DMS79 (cell line): ENCODE measurements around the gene CEP85.

Experiments
- DNase-seq: peaks from one replicate; lab custom pipeline; 2025; lab: John Stamatoyannopoulos, UW

Gene CEP85, protein sequence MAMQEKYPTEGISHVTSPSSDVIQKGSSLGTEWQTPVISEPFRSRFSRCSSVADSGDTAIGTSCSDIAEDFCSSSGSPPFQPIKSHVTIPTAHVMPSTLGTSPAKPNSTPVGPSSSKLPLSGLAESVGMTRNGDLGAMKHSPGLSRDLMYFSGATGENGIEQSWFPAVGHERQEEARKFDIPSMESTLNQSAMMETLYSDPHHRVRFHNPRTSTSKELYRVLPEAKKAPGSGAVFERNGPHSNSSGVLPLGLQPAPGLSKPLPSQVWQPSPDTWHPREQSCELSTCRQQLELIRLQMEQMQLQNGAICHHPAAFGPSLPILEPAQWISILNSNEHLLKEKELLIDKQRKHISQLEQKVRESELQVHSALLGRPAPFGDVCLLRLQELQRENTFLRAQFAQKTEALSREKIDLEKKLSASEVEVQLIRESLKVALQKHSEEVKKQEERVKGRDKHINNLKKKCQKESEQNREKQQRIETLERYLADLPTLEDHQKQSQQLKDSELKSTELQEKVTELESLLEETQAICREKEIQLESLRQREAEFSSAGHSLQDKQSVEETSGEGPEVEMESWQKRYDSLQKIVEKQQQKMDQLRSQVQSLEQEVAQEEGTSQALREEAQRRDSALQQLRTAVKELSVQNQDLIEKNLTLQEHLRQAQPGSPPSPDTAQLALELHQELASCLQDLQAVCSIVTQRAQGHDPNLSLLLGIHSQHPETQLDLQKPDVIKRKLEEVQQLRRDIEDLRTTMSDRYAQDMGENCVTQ

DNA sequence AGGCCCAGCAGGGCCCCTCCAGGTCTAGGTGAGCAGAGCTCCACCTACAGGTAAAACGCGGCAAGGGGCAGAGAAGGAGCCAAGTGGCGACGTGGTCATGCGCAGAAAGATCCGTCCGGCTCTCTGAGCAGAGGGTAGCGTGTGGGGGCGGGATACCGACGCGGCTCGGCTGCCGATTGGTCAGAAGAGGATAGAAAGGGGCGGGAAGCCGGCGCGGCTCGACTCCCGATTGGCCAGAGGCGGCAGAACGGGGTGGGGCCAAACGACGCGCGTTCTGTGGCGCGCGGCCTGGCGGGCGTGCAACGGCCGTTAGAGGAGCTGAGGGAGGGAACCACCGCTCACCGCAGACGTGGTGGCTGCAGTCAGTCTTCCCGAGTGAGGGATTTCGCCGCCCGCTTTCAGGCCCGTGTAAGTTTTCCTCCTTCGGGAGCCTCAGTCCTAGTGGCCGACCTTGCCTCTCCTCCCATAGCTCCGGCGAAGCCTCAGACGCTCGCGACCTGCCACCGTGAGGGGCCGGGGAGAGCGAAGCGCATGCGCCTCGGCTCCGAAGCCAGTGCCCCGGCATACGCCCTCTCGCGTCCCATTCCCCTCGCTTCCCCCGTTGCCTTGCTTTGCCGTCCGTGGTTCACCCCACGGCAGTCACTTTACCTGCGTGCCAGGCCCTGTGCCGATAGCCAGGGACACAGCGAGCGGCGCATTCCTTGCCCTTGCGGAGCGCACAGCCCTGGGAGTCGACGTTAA is at the start of gene CEP85:
CEP85 (plus strand) TSS at position 298 of the 741 bp plus-strand sequence. CDS start 5,584 bp downstream, outside the sequence.
- peak; percentile 96 for DNase-seq

DNA sequence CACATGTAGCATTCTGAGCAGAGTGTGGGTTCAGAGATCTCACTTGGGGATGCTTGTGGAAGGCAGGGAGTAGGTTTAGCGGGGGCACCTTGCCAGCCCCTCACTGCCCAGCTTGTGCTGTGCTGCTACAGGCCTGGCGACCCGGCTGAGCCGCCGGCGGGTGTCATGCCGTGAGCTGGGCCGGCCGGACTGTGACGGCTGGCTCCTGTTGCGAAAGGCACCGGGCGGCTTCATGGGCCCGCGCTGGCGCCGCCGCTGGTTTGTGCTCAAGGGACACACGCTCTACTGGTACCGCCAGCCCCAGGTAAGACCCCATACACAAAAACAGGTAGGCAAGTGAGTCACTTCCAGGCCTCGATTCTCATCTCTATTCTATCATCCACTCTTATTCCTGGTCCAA is 49.1 kb upstream of the CEP85 start:
- no peak for DNase-seq

DNA sequence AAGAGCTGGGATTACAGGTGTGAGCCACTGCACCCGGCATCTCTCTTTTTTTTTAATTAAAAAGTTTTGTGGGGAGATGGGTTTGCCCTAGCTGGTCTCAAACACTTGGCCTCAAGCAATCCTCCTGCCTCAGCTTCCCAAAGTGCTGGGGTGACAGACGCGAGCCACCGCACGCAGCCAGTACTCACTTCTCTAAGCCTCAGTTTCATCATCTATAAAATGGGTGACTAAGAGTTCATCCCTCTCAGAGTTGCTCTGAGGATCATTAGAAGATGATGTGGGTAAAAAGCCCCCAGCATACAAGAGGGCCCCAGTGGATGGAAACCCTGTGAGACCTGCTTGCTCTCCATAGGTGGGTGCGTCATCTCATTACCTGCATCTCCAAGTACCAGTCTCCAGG is 46.1 kb upstream of the CEP85 start:
- no peak for DNase-seq

DNA sequence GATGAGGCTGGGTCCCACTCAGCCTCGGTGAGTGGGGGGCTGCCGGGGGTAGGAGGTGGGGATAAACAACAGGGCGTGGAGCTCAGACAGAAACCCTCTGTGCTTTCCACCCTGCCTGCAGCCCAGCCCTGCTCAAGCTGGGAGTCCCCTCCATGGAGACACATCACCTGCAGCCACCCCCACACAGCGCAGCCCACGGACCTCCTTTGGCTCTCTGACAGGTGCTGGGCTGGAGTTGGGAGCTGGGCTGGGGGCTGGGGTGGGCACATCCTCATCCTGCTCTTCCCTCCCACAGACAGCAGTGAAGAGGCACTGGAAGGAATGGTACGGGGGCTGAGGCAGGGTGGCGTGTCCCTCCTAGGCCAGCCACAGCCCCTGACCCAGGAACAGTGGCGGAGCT is 45.5 kb upstream of the CEP85 start:
- no peak for DNase-seq

DNA sequence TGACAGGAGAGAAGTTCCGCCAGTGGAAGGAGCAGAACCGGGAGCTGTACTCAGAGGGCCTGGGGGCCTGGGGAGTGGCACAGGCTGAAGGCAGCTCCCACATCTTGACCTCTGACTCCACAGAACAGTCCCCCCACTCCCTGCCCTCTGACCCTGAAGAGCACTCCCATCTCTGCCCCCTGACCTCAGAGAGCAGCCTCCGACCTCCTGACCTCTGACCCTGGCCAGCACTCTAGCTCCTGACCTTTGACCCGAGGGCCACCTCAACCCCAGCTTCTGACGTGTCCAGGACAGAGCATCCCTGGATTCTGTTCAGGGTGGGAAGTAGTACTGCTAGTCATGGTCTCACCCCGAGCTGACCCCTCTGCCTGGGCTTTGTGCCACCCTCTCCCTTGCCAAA is 44.7 kb upstream of the CEP85 start:
- DNase-seq, result no peak

DNA sequence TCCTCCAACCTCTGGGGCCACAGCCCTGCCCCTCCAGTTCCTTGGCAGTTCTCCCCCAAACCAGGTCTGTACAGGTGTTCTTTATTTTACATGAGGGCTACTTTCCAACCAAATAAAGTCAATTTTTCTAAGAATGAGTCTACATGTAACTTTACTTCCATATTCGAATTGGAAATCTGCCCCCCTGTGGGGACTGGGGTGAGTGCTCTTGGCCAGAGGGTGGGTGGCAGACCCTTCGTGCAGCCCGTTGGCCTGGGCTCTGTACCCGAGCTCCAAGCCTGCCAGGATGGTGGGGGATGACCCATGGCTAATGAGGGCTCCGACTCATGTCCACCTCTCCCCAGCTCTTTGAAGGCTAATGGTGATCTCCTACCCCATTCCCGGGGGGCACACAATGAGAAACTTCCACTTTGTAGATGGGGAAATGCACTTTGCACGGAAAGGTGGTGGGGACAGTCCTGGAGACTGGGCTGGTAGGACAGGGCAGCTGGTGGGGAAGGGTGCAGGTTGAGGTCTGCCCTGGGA is 44.2 kb upstream of the CEP85 start:
- no peak for DNase-seq

DNA sequence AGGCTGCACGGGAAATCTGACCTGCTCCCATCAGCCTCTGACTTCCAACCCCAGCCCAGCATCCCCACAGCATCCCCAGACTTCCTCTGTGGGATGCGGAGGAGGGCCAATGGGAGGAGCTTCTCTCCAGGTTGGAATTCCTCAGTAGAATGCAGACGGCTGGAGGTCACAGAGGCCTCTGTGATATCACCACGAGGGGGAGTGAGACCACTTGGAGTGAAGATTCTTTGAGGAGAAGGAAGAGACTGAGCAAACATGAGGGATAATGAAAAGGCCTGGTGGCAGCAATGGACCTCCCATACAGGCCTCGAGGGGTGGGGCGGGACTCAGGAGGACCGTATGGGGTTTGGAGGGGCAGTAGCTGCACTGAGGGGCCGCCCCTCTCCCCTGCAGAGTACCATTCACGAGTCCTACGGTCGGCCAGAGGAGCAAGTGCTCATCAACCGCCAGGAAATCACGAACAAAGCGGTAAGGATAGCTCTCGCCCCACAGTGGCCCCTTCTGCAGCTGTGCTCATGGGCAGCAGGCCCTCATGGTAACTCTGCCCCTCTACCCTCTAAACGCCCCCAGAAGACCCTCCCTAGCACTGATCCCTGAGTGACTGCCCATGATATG is 43.5 kb upstream of the CEP85 start, which contains the start of gene CATSPER4:
CATSPER4 (plus strand) TSS at position 230 of the 615 bp plus-strand sequence; CDS start at position 256, 26 bp downstream.
- DNase-seq, result no peak

DNA sequence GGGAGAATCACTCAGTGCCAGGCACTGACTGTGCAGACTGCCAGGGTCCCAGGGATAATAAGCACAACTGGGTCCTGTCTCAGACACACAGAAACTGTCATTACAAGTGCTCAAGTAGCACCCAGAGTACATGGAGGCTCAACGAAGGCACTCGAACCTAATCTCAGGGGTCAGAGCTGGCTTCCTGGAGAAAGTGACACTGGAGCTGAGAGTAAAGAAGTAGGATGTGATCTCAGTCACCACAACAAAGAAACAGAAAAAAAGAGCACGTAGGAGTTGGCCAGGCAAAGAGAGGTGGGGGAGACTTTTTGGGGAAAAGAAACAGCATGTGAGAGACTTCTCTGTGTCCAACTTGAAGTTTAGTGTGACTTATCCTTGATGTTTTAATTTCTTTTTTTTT is 42.3 kb upstream of the CEP85 start:
- no peak for DNase-seq

DNA sequence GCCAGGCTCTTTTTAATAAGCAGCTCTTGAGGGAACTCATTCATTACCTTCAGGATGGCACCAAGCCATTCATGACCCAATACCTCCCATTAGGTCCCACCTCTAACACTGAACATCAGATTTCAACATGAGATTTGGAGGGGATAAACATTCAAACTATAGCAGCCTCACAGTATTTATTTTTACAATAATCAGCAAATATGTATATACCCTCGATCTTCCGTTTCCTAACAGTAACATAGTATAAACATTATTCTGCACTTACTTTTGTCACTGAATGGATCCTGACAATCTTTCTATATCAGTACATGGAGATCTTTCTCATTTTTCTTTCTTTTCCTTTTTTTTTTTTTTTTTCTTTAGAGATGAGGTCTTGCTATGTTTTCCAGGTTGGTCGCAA is 38.2 kb upstream of the CEP85 start:
- no peak for DNase-seq

DNA sequence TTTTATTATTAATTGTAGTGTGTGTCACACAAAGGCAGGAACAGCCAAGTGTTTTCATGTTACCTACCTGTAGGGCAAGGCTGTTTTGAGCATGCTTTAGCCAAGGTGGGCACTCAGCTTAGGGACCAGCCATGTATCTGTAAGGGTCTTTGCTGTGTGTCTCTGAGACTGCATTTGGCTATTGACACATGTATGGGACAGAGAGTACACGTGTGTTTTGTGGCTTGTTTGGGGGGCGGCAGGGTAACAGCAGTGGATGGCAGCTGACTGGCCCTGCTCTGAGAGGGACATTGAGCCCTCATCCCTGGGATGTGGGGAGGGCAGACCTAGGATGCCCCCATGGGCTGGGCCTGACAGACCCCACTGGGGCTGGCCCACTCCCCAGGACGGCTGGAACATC is 36.7 kb upstream of the CEP85 start:
- no peak for DNase-seq

DNA sequence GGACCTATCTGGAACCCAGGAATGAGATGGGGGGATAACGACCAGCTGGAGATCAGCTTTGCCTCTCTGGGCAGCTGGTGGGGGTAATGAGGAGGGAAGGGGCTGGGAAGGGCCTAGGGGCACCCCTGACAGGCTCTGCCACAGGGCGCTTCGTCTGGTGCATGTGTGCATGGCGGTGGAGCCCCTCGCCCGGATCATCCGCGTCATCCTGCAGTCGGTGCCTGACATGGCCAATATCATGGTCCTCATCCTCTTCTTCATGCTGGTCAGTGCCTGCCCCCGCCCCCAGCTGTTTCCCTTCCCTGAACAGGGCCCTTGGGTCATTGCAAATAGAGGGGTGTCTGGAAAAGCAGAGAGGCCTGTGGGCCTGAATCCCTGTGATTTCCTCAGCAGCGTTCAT is 36.2 kb upstream of the CEP85 start:
- DNase-seq, result no peak

DNA sequence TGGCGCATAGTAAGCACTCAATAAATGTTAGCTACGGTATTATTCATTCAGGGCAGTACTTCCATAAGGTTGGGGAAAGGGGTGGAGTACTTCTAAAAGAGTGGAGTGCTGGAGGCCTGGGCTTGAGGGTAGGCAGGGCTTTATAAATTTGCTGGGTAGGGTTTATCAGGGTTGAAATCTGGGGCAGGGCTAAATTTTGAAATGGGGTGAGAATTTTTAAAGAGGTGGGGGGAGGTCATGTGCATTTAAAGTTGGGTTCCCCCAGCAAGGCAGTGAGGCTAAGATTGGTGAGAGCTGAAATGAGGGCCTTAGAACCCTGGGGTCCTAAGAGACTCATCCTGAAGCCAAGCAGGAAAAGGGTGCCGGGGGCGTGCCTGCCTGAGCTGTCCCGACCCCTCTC is 33.6 kb upstream of the CEP85 start:
- DNase-seq, result no peak

DNA sequence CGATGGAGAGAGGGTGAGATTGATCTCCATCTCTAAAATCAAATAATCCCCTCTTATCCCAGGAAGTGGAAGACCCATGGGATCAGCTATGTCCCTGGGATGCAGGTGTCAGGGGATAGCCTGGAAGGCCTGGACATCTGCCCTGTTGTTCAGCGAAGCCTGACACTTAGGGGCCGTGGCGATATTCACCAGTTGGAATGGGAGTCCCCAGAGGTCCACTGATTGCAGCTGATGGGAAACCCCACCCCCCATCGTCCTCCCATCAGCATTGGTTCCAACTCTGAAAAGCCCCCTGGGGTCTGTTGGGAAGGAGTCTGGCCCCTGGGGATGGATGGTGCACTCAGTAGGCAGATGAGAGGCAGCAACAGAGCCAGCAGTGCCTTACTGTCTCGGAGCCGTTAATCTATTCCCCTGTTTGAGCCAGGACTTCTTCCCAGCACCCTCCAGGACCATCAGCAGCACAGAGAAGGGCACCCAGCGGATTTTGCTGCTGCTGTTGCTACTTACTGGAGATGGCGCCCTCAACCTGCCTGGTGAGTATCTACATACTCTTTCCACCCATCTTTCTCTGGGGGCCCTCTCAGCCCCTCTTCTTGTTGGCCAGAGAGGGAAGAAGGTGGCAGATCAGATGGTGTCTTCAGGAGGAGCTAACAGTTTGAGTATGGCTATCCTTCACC is 30.2 kb upstream of the CEP85 start:
- DNase-seq, result no peak

DNA sequence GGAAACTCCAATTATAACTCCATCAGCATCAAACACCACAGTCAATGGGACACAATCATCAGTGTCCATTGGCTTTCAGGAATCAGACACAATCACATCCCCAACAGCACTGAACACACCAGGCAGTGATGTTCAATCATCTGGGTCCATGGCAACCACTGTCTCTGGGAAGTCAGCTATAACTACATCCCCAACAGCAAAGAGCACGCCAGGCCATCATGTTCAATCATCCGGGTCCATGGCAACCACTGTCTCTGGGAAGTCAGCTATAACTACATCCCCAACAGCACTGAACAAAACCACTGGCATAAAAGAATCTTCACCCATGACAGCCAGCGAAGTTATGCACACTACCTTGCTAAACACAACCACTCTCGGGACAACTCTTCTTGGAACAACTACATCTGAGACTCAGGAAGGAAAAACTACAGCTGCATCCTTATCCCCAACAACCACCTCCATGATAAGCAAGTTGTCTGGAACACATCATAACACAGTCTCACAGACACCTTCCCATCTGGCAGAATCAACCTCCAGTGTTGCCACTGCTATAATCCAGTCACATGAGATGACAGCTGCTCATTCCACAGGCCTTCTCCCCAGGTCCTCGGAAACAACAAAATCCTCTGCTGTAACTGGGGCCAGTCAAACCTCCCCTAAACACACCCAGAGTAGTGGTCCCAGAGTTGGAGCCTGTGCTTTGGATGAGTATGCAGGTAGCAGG is 23.7 kb upstream of the CEP85 start:
- no peak for DNase-seq

DNA sequence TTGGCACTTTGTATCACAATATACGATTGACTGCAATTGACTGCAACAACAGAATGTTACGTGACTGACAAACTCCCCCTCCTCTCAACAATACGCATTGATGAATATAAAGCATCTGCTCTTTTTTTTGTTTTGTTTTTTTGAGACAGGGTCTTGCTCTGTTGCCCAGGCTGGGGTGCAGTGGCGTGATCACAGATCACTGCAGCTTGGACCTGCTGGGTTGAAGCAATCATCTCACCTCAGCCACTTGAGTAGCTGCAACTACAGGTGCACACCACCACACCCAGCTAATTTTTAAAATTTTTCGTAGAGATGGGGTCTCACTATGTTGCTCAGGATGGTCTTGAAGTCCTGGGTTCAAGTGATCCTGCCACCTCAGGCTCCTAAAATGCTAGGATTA is 21.3 kb upstream of the CEP85 start:
- no peak for DNase-seq

DNA sequence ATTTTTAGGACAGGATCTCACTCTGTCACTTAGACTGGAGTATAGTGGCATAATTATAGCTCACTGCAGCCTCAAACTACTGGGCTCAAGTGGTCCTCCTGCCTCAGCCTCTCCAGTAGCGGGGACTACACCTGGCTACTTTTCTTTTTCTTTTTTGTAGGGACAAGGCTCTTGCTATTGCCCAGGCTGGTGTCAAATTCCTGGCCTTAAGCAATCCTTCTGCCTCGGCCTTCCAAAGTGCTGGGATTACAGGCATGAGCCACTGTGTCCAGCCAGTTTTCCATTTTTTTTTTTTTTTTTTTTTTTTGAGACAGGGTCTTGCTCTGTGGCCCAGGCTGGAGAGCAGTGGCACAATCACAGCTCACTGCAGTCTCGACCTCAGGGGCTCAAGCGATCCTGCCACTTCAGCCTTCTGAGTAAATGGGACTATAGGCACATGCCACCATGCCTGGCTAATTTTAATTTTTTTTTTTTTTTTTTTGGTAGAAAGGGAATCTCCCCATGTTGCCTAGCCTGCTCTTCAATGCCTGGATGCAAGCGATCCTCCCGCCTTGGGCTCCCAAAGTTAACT is 20.6 kb upstream of the CEP85 start:
- no peak for DNase-seq

DNA sequence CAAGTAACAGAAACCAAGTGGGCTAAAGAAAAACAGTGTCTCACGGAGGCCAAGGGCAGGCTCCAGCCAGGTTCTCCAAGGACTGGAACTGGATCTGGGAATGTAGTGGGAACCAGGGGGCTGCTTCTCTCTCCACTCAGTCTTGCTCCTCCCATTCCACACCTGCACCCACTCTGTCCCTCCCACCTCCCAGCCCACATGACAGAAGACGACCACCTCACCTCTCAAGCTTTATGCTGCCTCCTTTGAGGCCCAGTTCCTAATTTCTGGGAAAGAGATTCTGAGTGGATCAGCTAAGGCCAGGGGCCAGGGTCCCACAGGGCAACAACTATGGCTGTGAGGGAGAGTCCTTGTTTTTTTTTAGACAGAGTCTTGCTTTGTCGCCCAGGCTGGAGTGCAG is 18.8 kb upstream of the CEP85 start:
- DNase-seq, result no peak

DNA sequence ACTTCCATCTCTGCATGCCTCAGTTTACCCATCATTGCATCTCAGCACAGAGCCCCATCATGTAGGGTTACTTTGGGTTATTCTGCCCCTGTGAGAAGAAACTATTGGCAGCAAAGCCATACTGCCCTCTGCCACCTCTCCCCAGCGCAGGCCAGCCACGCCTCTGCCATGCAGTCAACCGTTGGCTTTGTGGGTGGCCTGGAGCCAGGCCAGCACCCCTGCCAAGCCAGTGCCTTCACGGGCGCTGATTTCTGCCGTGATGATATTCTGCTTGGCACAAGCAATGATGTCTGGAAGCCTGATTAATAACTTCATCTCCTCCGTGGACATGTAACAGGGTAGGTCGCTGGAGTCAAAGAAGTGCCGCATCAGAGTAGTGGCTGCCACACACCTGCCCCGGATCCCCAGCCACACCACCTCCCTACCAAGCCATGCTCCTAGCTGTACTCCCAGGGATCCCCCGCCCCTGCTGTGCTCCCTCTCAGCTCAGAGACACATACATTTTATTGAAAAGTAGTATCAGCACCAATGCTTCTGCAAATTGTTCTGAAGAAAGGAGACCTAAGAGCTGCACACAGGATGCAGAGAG is 15.0 kb upstream of the CEP85 start:
- DNase-seq, result peak; percentile 33

DNA sequence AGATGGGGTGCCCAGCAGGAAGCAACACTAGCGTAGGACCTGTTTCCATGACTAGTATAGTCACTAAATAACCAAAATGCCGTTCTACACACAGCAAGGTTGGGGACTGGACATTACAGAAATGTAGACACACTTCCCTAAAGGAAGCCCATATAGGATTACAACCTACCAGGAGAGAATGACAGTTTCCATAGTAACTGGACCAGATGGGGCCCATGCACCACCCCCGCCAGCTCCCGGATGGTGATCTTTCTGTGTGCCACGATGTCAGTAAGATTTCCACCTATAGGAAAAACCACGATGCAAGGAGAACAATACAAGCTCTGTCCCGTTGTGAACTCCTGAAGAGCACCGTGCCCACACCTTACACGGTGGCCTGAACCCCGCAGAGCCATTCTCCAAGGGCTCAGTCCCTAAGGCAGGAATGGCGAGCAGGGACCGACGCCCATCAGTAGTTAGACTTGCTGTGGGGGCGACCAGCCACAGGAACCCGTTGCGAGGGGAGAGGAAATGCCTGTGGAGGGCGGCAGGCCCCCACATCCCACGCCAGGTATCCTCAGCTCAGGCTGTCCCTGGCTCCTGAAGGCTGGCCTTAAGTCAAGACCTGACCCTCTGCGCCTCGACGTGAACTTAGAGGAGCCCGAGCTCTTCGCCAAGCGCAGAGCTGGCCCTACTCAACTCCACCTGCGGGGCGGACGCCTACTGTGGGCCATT is 13.6 kb upstream of the CEP85 start:
- DNase-seq, result no peak
